Neural cell (in vitro differentiated cells): ENCODE measurements around the gene DUSP18. TPM values are rescaled to one million over a fixed set of nuclear protein-coding genes. Genes with fewer than 3 reads are reported as not detected.
"Not testable (repeated sequence)": the region's sequence is repeated elsewhere in the genome, so short reads cannot be mapped to it uniquely, and the experiment has no call there.

Experiments
- H2AFZ ChIP-seq: fragments of 200-600, 300-800 bp; sonication (generic), shearing (Covaris generic); 2 replicates; pipeline ENCODE4 v1.6.0; 2014; ENCODE audit warnings: low read depth, mild to moderate bottlenecking, antibody characterized with exemption, low read length, moderate library complexity
- H3F3A ChIP-seq: fragments of 200-600 bp; shearing (Covaris generic); 2 replicates; pipeline ENCODE4 v1.6.1; 2016; ENCODE audit warnings: mild to moderate bottlenecking, moderate library complexity, mixed read lengths, antibody characterized with exemption, low read length; ENCODE audit not compliant: insufficient read depth, poor library complexity, severe bottlenecking
- H3K27ac ChIP-seq: fragments of 200-600, 300-800 bp; sonication (generic), shearing (Covaris generic); 2 replicates; pipeline ENCODE4 v1.5.1; 2014; ENCODE audit warnings: mild to moderate bottlenecking, low read length, moderate library complexity
- H3K27me3 ChIP-seq: fragments of 300-800, 200-600 bp; sonication (generic), shearing (Covaris generic); 2 replicates; pipeline ENCODE4 v1.6.0; 2014; ENCODE audit warnings: mild to moderate bottlenecking, low read depth, low read length, moderate library complexity; ENCODE audit not compliant: insufficient read depth
- H3K36me3 ChIP-seq: fragments of 300-800, 200-600 bp; sonication (generic), shearing (Covaris generic); 2 replicates; pipeline ENCODE4 v1.5.1; 2014; ENCODE audit warnings: mild to moderate bottlenecking, antibody characterized with exemption, low read length, moderate library complexity; ENCODE audit not compliant: insufficient read depth
- H3K4me2 ChIP-seq: fragments of 300-800, 200-600 bp; sonication (generic), shearing (Covaris generic); 2 replicates; pipeline ENCODE4 v1.6.0; 2014; ENCODE audit warnings: mild to moderate bottlenecking, low read length
- H3K4me3 ChIP-seq: fragments of 300-800, 200-600 bp; sonication (generic), shearing (Covaris generic); 2 replicates; pipeline ENCODE4 v1.5.1; 2014; ENCODE audit warnings: mild to moderate bottlenecking, low read length, moderate library complexity
- H3K79me2 ChIP-seq: fragments of 200-600 bp; shearing (Covaris generic); replicated peaks from 2 replicates; pipeline ENCODE4 v1.6.0; 2014; ENCODE audit warnings: mild to moderate bottlenecking, low read length, moderate library complexity; ENCODE audit not compliant: insufficient read depth
- H3K9ac ChIP-seq: fragments of 300-800, 200-600 bp; sonication (generic), shearing (Covaris generic); 2 replicates; pipeline ENCODE4 v1.6.1; 2016; ENCODE audit warnings: mild to moderate bottlenecking, low read length, mixed read lengths
- H3K9me2 ChIP-seq: fragments of 200-600 bp; shearing (Covaris generic); 2 replicates; pipeline ENCODE4 v1.6.1; 2016; ENCODE audit warnings: mild to moderate bottlenecking, low read length, mixed read lengths; ENCODE audit not compliant: insufficient read depth
- H3K9me3 ChIP-seq: fragments of 200-600, 300-800 bp; sonication (generic), shearing (Covaris generic); 2 replicates; pipeline ENCODE4 v1.6.1; 2016; ENCODE audit warnings: mild to moderate bottlenecking, mixed run types, low read length, moderate library complexity, mixed read lengths
- H4K20me1 ChIP-seq: fragments of 200-600 bp; shearing (Covaris generic); 2 replicates; pipeline ENCODE4 v1.6.1; 2016; ENCODE audit warnings: mild to moderate bottlenecking, mixed run types; ENCODE audit not compliant: insufficient read depth
- CTCF ChIP-seq: fragments of 450-650 bp; IDR thresholded peaks from 2 replicates; pipeline ENCODE4 v1.5.1; 2014; ENCODE audit warnings: antibody characterized with exemption, mild to moderate bottlenecking, moderate library complexity; ENCODE audit not compliant: poor library complexity, severe bottlenecking
- EP300 ChIP-seq: fragments of 450-650 bp; conservative IDR thresholded peaks from 2 replicates; pipeline ENCODE4 v1.6.1; 2014; ENCODE audit warnings: antibody characterized with exemption, mild to moderate bottlenecking, moderate library complexity; ENCODE audit not compliant: poor library complexity, severe bottlenecking
- EZH2 ChIP-seq: fragments of 200-600, 300-800 bp; shearing (Covaris generic), sonication (generic); IDR thresholded peaks from 2 replicates; pipeline ENCODE4 v1.6.1; 2014; ENCODE audit warnings: antibody characterized with exemption, low read length, borderline replicate concordance, mild to moderate bottlenecking; ENCODE audit not compliant: insufficient read depth, poor library complexity, severe bottlenecking
- MXI1 ChIP-seq: fragments of 450-650 bp; conservative IDR thresholded peaks from 2 replicates; pipeline ENCODE4 v1.6.1; 2014; ENCODE audit warnings: antibody characterized with exemption, mild to moderate bottlenecking; ENCODE audit not compliant: poor library complexity, severe bottlenecking
- POLR2AphosphoS5 ChIP-seq: IDR thresholded peaks from 2 replicates; pipeline ENCODE4 v1.6.1; 2012
- RAD21 ChIP-seq: fragments of 450-650 bp; conservative IDR thresholded peaks from 2 replicates; pipeline ENCODE4 v1.6.1; 2014; ENCODE audit warnings: antibody characterized with exemption, mild to moderate bottlenecking, moderate library complexity
- REST ChIP-seq: IDR thresholded peaks from 2 replicates; pipeline ENCODE4 v1.6.1; 2012; ENCODE audit warnings: borderline replicate concordance
- SMC3 ChIP-seq: fragments of 450-650 bp; conservative IDR thresholded peaks from 2 replicates; pipeline ENCODE4 v1.6.1; 2014; ENCODE audit warnings: antibody characterized with exemption, mild to moderate bottlenecking, moderate library complexity; ENCODE audit not compliant: poor library complexity
- TAF1 ChIP-seq: IDR thresholded peaks from 2 replicates; pipeline ENCODE4 v1.6.1; 2012; ENCODE audit warnings: low read depth
- polyA plus RNA-seq: library from polyadenylated mRNA; depleted of rRNA; stranded (reverse); fragments of >200 nt; gene quantifications from 2 replicates; pipeline ENCODE4 v1.2.3, GENCODE V29; 2014

DUSP18 gene
- polyA plus RNA-seq, 1 donor from 2014 or later: 18.6 TPM

GRCh38 chr22:30626413-30626812 lies 41.3 kb downstream of the DUSP18 start:
- Histone ChIP-seq H3K36me3 (no peaks in the 10 kb centered on the region), H3K9ac (no peak overlapping the region), H2AFZ (no peak overlapping the region), H3K27ac (no peak overlapping the region), H3K9me2 (no peaks in the 10 kb centered on the region), H4K20me1 (no peaks in the 10 kb centered on the region), H3K79me2 (no peaks in the 10 kb centered on the region), H3K4me2 (no peak overlapping the region), H3K27me3 (no peaks in the 10 kb centered on the region), H3K9me3 (no peaks in the 10 kb centered on the region), H3K4me3 (no peak overlapping the region), H3F3A (no peaks in the 10 kb centered on the region)
- no peak for TF ChIP-seq EZH2
- TF ChIP-seq MXI1: no peak
- no peak for TF ChIP-seq CTCF
- no peak for TF ChIP-seq EP300
- TF ChIP-seq SMC3: no peak
- no peak for TF ChIP-seq TAF1
- TF ChIP-seq RAD21: no peak
- no peak for TF ChIP-seq POLR2AphosphoS5

DNA sequence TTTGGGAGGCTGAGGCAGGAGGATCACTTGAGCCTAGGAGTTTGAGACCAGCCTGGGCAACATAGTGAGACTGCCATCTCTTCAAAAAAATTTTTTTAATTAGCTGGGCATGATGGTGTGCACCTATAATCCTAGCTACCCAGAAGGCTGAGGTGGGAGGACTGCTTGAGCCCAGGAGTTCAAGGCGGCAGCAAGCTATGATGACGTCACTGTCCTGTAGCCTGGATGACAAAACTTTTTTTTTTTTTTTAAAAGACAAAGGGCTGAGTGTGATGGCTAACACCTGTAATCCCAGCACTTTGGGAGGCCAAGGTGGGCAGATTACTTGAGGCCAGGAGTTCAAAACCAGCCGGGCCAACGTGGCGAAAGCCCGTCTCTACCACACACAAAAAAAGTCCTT lies 47.8 kb downstream of the DUSP18 start:
- H3K9me2 ChIP-seq, H3F3A ChIP-seq, H2AFZ ChIP-seq, H3K4me2 ChIP-seq, H3K4me3 ChIP-seq, H3K79me2 ChIP-seq, H3K27me3 ChIP-seq, H4K20me1 ChIP-seq, H3K27ac ChIP-seq, H3K36me3 ChIP-seq, H3K9me3 ChIP-seq, H3K9ac ChIP-seq: not testable (repeated sequence)

- Histone ChIP-seq H3K27me3 (no peaks in the 10 kb centered on the region), H3K9me2 (no peaks in the 10 kb centered on the region), H2AFZ (no peak overlapping the region), H3K27ac (no peak overlapping the region), H3K36me3 (no peaks in the 10 kb centered on the region), H3K4me3 (no peak overlapping the region), H3K9me3 (no peaks in the 10 kb centered on the region), H3K4me2 (no peak overlapping the region), H4K20me1 (no peaks in the 10 kb centered on the region), H3F3A (no peaks in the 10 kb centered on the region), H3K9ac (no peak overlapping the region), H3K79me2 (no peaks in the 10 kb centered on the region)
- no peak for TF ChIP-seq EP300
- no peak for TF ChIP-seq MXI1
- no peak for TF ChIP-seq EZH2
- TF ChIP-seq POLR2AphosphoS5: no peak
- no peak for TF ChIP-seq REST
- no peak for TF ChIP-seq CTCF
- no peak for TF ChIP-seq TAF1
- no peak for TF ChIP-seq RAD21
- TF ChIP-seq SMC3: no peak
These were observed 49.9 kb downstream of the DUSP18 start for GRCh38 chr22:30617819-30618218.
